PC-3 (cell line): ENCODE results near the gene PRELID1.

Experiments used
- EZH2 ChIP-seq: fragments of 300-600 bp; sonication (generic); IDR thresholded peaks from one replicate; pipeline ENCODE4 v1.6.1; 2017; ENCODE audit warnings: antibody characterized with exemption, mild to moderate bottlenecking, low read length; ENCODE audit not compliant: unreplicated experiment
- EZH2phosphoT487 ChIP-seq: fragments of 300-600 bp; sonication (generic); IDR thresholded peaks from 2 replicates; pipeline ENCODE4 v1.6.1; 2018; ENCODE audit warnings: mild to moderate bottlenecking, antibody characterized with exemption, low read length, borderline replicate concordance
- TF ChIP-seq, protein P1 (sequence below): fragments of 300-600 bp; sonication (generic); conservative IDR thresholded peaks from 2 replicates; pipeline ENCODE4 v1.5.1; 2017; ENCODE audit warnings: antibody characterized with exemption, low read depth, mild to moderate bottlenecking, low read length

DNA sequence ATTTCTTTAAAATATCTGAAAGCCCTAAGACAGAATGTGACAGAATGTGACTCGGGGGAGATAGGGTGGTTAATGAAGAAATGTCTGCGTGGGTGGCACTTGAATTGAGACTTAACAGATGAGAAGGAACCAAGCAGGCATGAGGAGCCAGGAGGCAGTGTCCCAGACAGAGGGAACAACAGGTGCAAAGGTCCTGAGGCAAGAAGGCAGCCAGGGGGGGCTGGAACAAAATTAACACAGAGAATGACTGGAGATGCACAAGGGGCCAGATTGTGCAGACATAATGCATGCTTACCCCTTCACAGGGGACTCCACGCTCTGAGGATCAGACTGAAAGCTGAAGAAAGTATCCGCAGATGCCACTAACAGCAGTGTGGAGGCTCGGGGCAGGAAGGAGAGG is 46.2 kb downstream of the PRELID1 start:
- TF ChIP-seq EZH2 (no peak), EZH2phosphoT487 (no peak)
- TF ChIP-seq, protein P1, sequence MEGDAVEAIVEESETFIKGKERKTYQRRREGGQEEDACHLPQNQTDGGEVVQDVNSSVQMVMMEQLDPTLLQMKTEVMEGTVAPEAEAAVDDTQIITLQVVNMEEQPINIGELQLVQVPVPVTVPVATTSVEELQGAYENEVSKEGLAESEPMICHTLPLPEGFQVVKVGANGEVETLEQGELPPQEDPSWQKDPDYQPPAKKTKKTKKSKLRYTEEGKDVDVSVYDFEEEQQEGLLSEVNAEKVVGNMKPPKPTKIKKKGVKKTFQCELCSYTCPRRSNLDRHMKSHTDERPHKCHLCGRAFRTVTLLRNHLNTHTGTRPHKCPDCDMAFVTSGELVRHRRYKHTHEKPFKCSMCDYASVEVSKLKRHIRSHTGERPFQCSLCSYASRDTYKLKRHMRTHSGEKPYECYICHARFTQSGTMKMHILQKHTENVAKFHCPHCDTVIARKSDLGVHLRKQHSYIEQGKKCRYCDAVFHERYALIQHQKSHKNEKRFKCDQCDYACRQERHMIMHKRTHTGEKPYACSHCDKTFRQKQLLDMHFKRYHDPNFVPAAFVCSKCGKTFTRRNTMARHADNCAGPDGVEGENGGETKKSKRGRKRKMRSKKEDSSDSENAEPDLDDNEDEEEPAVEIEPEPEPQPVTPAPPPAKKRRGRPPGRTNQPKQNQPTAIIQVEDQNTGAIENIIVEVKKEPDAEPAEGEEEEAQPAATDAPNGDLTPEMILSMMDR: no peak
